IMR-90 (cell line): ENCODE results near the gene PFDN1.

Experiments
- BHLHE40 ChIP-seq: fragments of 150-350 bp; IDR thresholded peaks from 2 replicates; pipeline ENCODE4 v1.6.1; 2016; ENCODE audit warnings: mild to moderate bottlenecking, low read depth, low read length
- CEBPB ChIP-seq: IDR thresholded peaks from 2 replicates; pipeline ENCODE4 v1.6.1; 2012; ENCODE audit warnings: low read depth, low read length, improper control_type of control experiment
- CTCF ChIP-seq: conservative IDR thresholded peaks from 2 replicates; pipeline ENCODE4 v1.5.1; 2012; ENCODE audit warnings: mild to moderate bottlenecking, low read depth, low read length, improper control_type of control experiment
- MAZ ChIP-seq: IDR thresholded peaks from 2 replicates; pipeline ENCODE4 v1.6.1; 2012; ENCODE audit warnings: low read depth, mild to moderate bottlenecking, low read length, improper control_type of control experiment, moderate library complexity, borderline replicate concordance
- NFE2L2 ChIP-seq: fragments of 150-350 bp; IDR thresholded peaks from 2 replicates; pipeline ENCODE4 v1.6.1; 2016; ENCODE audit warnings: low read depth, mild to moderate bottlenecking, low read length
- POLR2A ChIP-seq: IDR thresholded peaks from 2 replicates; pipeline ENCODE4 v1.6.1; 2012; ENCODE audit warnings: mild to moderate bottlenecking, low read depth, low read length
- RCOR1 ChIP-seq: IDR thresholded peaks from 2 replicates; pipeline ENCODE4 v1.6.1; 2012; ENCODE audit warnings: mild to moderate bottlenecking, low read length, improper control_type of control experiment; ENCODE audit not compliant: insufficient replicate concordance
- SMC3 ChIP-seq: fragments of 150-350 bp; IDR thresholded peaks from 2 replicates; pipeline ENCODE4 v1.6.1; 2016; ENCODE audit warnings: low read depth, mild to moderate bottlenecking, antibody characterized with exemption, low read length, moderate library complexity
- USF2 ChIP-seq: fragments of 150-350 bp; IDR thresholded peaks from 2 replicates; pipeline ENCODE4 v1.6.1; 2017; ENCODE audit warnings: mild to moderate bottlenecking, antibody characterized with exemption, low read length, low read depth

DNA sequence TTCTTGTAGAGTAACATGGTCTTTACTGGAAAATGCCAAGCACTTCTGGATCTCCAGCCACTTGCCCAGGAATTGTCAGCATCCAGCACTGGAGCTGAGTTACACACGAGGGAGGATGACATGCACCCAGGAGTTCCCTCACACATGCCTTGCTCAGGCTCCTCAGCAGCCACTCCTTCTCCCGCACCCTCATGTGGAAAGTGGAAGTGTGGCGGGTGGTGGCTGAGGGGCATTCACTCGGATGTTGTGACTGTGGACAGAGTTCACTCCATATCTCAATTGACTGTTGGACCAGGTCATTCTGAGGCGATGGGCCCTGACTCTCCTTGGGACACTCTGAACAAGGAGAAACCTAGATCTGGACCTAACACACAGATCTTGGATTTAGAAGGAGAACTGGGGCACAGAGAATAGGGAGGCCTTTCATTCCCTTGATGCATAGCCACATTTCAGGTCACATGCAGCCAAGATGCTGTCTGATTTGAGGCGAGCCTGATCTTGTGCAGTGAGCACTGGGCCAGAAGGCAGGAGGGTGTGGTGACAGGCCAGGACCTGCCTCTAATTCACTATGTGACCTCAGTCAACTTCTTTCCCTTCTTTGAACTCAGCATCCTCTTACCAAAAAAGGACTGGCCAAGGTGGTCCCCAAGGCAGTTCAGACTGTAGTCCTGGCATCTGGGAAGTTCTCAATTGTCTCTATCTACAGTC lies 65.9 kb downstream of the PFDN1 start:
- TF ChIP-seq CTCF (no peak), RCOR1 (no peak), CEBPB (no peak), SMC3 (no peak), POLR2A (no peak), NFE2L2 (no peak), MAZ (no peak), BHLHE40 (no peak), USF2 (no peak)
